SU-DHL-6 (cell line): ENCODE results near the gene CNTROB.

Source experiments
- H2AFZ ChIP-seq: fragments of 200-600 bp; sonication (generic); 2 replicates; pipeline ENCODE4 v1.6.1; 2014; ENCODE audit warnings: low read depth, mild to moderate bottlenecking, moderate library complexity, mixed read lengths, antibody characterized with exemption, low read length; ENCODE audit not compliant: severe bottlenecking
- H3F3A ChIP-seq: fragments of 200-600 bp; shearing (Covaris generic); 2 replicates; pipeline ENCODE4 v1.6.0; 2016; ENCODE audit warnings: antibody characterized with exemption, mild to moderate bottlenecking; ENCODE audit not compliant: insufficient read depth
- H3K27ac ChIP-seq: fragments of 200-600 bp; sonication (generic); 2 replicates; pipeline ENCODE4 v1.5.1; 2016; ENCODE audit warnings: low read depth, mild to moderate bottlenecking, low read length, moderate library complexity, mixed read lengths
- H3K27me3 ChIP-seq: fragments of 200-600 bp; sonication (generic), shearing (Covaris generic); 2 replicates; pipeline ENCODE4 v1.6.0; 2014; ENCODE audit warnings: mild to moderate bottlenecking, low read length
- H3K36me3 ChIP-seq: fragments of 200-600 bp; sonication (generic); 2 replicates; pipeline ENCODE4 v1.6.1; 2014; ENCODE audit warnings: mild to moderate bottlenecking, low read length, mixed read lengths
- H3K4me2 ChIP-seq: fragments of 300-600, 200-600 bp; shearing (Covaris generic), sonication (generic); 2 replicates; pipeline ENCODE4 v1.6.0; 2014; ENCODE audit warnings: low read length, low read depth, mild to moderate bottlenecking; ENCODE audit not compliant: poor library complexity, severe bottlenecking
- H3K4me3 ChIP-seq: fragments of 200-600 bp; sonication (generic); 2 replicates; pipeline ENCODE4 v1.5.1; 2014; ENCODE audit warnings: antibody characterized with exemption, low read length, mild to moderate bottlenecking, mixed read lengths; ENCODE audit not compliant: insufficient read depth, poor library complexity, severe bottlenecking
- H3K79me2 ChIP-seq: fragments of 200-600 bp; sonication (generic); 2 replicates; pipeline ENCODE4 v1.6.1; 2014; ENCODE audit warnings: mild to moderate bottlenecking, low read length, moderate library complexity; ENCODE audit not compliant: insufficient read depth
- H3K9ac ChIP-seq: fragments of 200-600 bp; sonication (generic); 2 replicates; pipeline ENCODE4 v1.7.0; 2014; ENCODE audit warnings: mild to moderate bottlenecking, low read length
- H3K9me2 ChIP-seq: fragments of 200-600 bp; sonication (generic); replicated peaks from 2 replicates; pipeline ENCODE4 v1.6.1; 2014; ENCODE audit warnings: low read length; ENCODE audit not compliant: insufficient read depth
- H3K9me3 ChIP-seq: fragments of 200-600 bp; sonication (generic); 2 replicates; pipeline ENCODE4 v1.6.1; 2014; ENCODE audit warnings: low read length, mixed read lengths; ENCODE audit not compliant: insufficient read depth
- H4K20me1 ChIP-seq: fragments of 200-600 bp; sonication (generic); 2 replicates; pipeline ENCODE4 v1.6.1; 2014; ENCODE audit warnings: low read depth, mild to moderate bottlenecking, antibody characterized with exemption, low read length, moderate library complexity, mixed read lengths
- CTCF ChIP-seq: fragments of 200-600 bp; sonication (generic); IDR thresholded peaks from one replicate; pipeline ENCODE4 v1.5.1; 2017; ENCODE audit warnings: antibody characterized with exemption, mild to moderate bottlenecking, low read length, moderate library complexity; ENCODE audit not compliant: insufficient read depth, poor library complexity, severe bottlenecking
- EZH2phosphoT487 ChIP-seq: fragments of 200-600 bp; sonication (generic), shearing (Covaris generic); conservative IDR thresholded peaks from 2 replicates; pipeline ENCODE4 v1.6.1; 2018; ENCODE audit warnings: mild to moderate bottlenecking, antibody characterized with exemption, low read length, moderate library complexity, mixed read lengths

The CNTROB gene

DNA sequence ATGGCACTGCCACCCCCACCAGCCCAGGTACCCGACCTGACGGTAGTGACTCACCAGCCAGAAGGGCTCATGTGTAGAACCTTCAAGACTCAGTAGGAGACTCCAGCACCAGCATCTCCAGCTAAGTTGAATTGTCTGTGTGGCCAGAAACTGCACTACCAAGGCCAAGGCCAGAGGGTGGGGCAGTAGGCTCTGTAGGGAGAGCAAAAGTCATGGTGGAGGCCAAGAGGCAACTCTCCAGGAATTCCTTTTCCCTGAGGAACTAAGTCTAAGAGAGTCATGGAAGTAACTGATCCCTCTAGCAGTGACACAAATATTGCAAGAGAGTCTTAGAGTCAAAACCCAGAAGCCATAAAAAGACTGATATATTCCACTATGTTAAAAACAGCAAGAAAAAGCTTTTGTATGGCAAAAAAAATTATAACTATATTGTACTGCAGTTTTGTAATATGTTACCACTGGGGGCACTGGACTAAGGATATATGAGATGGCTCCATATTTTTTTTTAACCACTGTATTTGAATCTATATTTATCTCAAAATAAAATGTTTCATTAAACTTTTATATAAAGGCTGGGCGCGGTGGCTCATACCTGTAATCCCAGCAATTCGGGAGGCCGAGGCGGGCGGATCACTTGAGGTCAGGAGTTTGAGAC, 40.3 kb downstream of the CNTROB start:
- Histone ChIP-seq H4K20me1 (no peaks in the 10 kb centered on the region), H3K9me2 (no peaks in the 10 kb centered on the region), H3K9me3 (peaks cover 11% of the 10 kb centered on the region), H3K4me2 (no peak overlapping the region), H3K27ac (no peak overlapping the region), H2AFZ (no peak overlapping the region), H3F3A (no peaks in the 10 kb centered on the region), H3K4me3 (no peak overlapping the region), H3K9ac (no peak overlapping the region), H3K36me3 (no peaks in the 10 kb centered on the region), H3K27me3 (no peaks in the 10 kb centered on the region), H3K79me2 (no peaks in the 10 kb centered on the region)
- TF ChIP-seq EZH2phosphoT487: no peak
- peak; percentile 16 for TF ChIP-seq CTCF

- no peak overlapping the region for H2AFZ ChIP-seq
- H3K27ac ChIP-seq: no peak overlapping the region
- H3K9me2 ChIP-seq: no peaks in the 10 kb centered on the region
- no peaks in the 10 kb centered on the region for H4K20me1 ChIP-seq
- TF ChIP-seq CTCF (no peak), EZH2phosphoT487 (no peak)
- peaks cover 11% of the 10 kb centered on the region for H3K9me3 ChIP-seq
- H3K27me3 ChIP-seq: no peaks in the 10 kb centered on the region
- H3K79me2 ChIP-seq: no peaks in the 10 kb centered on the region
- no peaks in the 10 kb centered on the region for H3K36me3 ChIP-seq
- H3K4me3 ChIP-seq: no peak overlapping the region
- no peak overlapping the region for H3K9ac ChIP-seq
- no peaks in the 10 kb centered on the region for H3F3A ChIP-seq
- H3K4me2 ChIP-seq: no peak overlapping the region
Observed at GRCh38 chr17:7974638-7975131, 42.7 kb downstream of the CNTROB start.

DNA sequence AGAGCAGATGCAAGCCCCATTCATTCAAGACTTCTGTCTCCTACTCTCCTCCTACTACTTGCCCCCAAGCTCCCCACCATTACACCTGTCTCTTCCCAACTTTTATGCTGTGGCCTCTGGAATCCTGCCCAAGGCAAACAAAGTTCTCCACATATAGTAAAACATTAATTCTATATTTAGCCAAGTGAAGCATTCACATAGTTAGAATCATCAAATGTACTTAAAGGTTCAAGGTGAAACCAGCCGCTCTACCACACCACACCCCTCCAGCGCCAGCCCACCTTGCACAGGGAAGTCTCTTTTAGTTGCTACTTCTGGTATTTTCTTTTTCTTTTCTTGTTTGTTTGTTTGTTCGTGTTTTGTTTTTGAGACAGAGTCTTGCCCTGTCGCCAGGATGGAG, 45.0 kb downstream of the CNTROB start:
- no peak overlapping the region for H3K27ac ChIP-seq
- H3F3A ChIP-seq: no peaks in the 10 kb centered on the region
- no peak overlapping the region for H3K4me2 ChIP-seq
- no peaks in the 10 kb centered on the region for H3K79me2 ChIP-seq
- H3K27me3 ChIP-seq: no peaks in the 10 kb centered on the region
- no peak for TF ChIP-seq EZH2phosphoT487
- TF ChIP-seq CTCF: no peak
- H3K36me3 ChIP-seq: no peaks in the 10 kb centered on the region
- H3K9me3 ChIP-seq: peaks cover 11% of the 10 kb centered on the region
- no peak overlapping the region for H3K4me3 ChIP-seq
- no peaks in the 10 kb centered on the region for H4K20me1 ChIP-seq
- H3K9me2 ChIP-seq: no peaks in the 10 kb centered on the region
- no peak overlapping the region for H2AFZ ChIP-seq
- no peak overlapping the region for H3K9ac ChIP-seq
